Liver (tissue), 3 donors: Measurements from ENCODE around the gene DUSP16.

Experiments used
- CTCF ChIP-seq: fragments of 150-350 bp; IDR thresholded peaks from 2 replicates; pipeline ENCODE4 v1.5.1; 2017; ENCODE audit warnings: improper control_type of control experiment, low read depth, low read length; ENCODE audit not compliant: missing input control
- FOXA1 ChIP-seq: IDR thresholded peaks from 2 replicates; pipeline ENCODE4 v1.6.1; 2016; ENCODE audit warnings: antibody characterized with exemption
- HNF4G ChIP-seq: IDR thresholded peaks from 2 replicates; pipeline ENCODE4 v1.6.1; 2016; ENCODE audit warnings: antibody characterized with exemption
- JUND ChIP-seq, 2 donors: IDR thresholded peaks; 2 replicates each; pipeline ENCODE4 v1.6.1; 2016; ENCODE audit warnings: antibody characterized with exemption in 2 of 2
- MAX ChIP-seq: IDR thresholded peaks from 2 replicates; pipeline ENCODE4 v1.6.1; 2016; ENCODE audit warnings: antibody characterized with exemption
- NR2F2 ChIP-seq: IDR thresholded peaks from 2 replicates; pipeline ENCODE4 v1.6.1; 2016; ENCODE audit warnings: antibody characterized with exemption
- RAD21 ChIP-seq, 2 donors: IDR thresholded peaks; 2 replicates each; pipeline ENCODE4 v1.6.1; 2016; ENCODE audit warnings: antibody characterized with exemption in 2 of 2, mild to moderate bottlenecking in 2 of 2
- YY1 ChIP-seq: IDR thresholded peaks from 2 replicates; pipeline ENCODE4 v1.6.1; 2016; ENCODE audit warnings: antibody characterized with exemption, mild to moderate bottlenecking
- donor health status: healthy.
- donor health status: healthy.

GRCh38 chr12:12582895-12583303, 20.2 kb upstream of the DUSP16 start:
- TF ChIP-seq CTCF: no peak
- TF ChIP-seq FOXA1: no peak
- TF ChIP-seq HNF4G: no peak
- no peak for TF ChIP-seq MAX
- no peak for TF ChIP-seq JUND (IDR thresholded peaks at IDR 0.05)
- no peak for TF ChIP-seq YY1
- TF ChIP-seq RAD21 (IDR thresholded peaks at IDR 0.05): no peak
- TF ChIP-seq NR2F2: no peak
